Measurements from ENCODE around the gene RAD23B.

RAD23B gene

DNA sequence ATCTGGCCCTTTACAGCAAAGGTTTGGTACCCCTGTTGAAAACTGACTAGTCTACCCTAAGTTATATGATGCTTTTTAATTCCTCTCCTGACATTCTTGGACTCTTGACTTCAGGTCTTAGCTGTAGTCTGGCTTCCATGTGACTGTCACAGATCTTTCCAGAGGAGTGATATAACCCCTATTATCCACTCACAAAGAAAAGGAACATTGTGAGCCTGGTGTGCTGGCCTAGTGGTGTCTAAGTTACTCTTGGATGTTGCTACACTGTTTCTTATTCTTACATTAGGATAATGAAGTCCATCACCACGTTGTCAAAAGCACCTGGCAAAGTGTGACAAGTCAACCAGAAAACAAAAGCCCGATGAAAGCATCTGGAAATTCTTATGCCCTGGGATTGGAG, 49.8 kb downstream of the RAD23B start:
- TF ChIP-seq, protein P1, sequence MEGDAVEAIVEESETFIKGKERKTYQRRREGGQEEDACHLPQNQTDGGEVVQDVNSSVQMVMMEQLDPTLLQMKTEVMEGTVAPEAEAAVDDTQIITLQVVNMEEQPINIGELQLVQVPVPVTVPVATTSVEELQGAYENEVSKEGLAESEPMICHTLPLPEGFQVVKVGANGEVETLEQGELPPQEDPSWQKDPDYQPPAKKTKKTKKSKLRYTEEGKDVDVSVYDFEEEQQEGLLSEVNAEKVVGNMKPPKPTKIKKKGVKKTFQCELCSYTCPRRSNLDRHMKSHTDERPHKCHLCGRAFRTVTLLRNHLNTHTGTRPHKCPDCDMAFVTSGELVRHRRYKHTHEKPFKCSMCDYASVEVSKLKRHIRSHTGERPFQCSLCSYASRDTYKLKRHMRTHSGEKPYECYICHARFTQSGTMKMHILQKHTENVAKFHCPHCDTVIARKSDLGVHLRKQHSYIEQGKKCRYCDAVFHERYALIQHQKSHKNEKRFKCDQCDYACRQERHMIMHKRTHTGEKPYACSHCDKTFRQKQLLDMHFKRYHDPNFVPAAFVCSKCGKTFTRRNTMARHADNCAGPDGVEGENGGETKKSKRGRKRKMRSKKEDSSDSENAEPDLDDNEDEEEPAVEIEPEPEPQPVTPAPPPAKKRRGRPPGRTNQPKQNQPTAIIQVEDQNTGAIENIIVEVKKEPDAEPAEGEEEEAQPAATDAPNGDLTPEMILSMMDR (IDR thresholded peaks at IDR 0.05) = no peak
- no peak overlapping the region for H3K27ac ChIP-seq
- no peak for DNase-seq (ENCODE audit: low spot score)
- H3K4me3 ChIP-seq = no peak overlapping the region

DNA sequence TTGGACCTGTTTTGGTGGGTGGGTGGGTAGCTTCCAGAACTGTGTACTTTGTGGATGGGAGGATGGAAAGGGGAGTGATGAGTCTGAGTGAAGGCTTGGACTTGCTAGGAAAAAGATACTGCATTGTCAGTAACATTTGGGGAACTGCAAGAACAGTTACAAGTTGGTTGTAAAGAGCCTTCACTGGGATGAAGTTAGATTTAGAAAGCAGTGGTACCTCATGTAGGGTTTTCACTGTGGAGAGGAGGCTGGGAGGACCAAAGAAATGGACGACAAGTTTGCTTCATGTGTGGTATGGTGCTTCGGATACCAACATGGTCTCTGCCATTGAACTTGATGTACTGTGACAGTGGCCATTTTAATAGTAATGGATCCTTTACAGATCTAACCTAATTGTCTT, 50.3 kb downstream of the RAD23B start:
- no peak overlapping the region for H3K27ac ChIP-seq
- no peak overlapping the region for H3K4me3 ChIP-seq
- TF ChIP-seq, protein P1 (IDR thresholded peaks at IDR 0.05) = no peak
- DNase-seq (ENCODE audit: low spot score) = no peak

DNA sequence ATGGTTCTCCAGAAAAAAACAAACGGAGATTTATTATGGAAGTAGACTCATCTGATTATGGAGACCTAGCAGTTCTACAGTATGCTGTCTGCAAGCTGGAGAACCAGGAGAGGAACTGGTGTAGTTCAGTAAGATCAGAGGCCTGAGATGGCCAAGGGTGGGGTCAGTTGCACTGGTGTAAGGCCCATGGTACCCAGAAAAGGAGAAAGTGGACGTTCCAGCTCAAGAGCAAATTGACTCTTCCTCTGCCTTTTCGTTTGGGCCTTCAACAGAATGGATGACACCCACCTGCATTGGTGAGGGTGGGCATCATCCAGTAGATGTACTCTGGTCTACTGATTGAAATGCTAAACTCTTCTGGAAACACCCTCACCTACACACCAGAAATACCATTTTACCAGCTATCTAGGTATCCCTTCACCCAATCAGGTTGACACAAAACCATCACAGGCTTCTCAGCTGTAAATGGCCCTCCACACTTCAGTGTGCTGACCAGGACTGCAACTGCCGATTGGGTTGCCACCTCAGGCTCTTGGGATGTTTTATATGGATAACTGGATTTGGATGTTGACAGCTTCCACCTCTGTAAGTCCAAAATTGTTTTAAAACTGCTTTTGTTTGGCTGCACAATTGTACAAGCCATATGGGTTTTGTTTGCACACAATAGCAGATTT, 51.2 kb downstream of the RAD23B start:
- no peak for DNase-seq (ENCODE audit: low spot score)
- H3K4me3 ChIP-seq = no peak overlapping the region
- TF ChIP-seq, protein P1 (IDR thresholded peaks at IDR 0.05) = no peak
- no peak overlapping the region for H3K27ac ChIP-seq

DNA sequence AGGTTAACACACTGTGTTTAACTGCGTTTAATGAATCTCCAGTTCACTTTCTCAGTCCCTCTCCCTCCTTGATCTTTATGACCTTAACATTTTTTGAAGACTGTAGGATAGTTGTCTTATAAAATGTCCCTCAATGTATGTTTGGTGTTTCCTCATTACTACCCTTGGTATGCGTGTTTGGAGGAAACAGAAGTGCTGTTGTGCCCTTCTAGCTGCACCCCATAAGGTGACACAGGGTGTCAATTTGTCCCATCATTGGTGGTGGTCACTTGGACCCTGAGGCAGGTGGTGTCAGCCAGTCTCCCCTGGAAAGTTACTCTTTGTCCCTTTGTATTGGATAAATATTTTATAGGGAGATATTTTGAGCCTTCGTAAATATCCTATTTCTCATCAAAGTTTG, 52.3 kb downstream of the RAD23B start:
- TF ChIP-seq, protein P1 (IDR thresholded peaks at IDR 0.05) = no peak
- DNase-seq (ENCODE audit: low spot score) = no peak
- H3K27ac ChIP-seq = no peak overlapping the region
- H3K4me3 ChIP-seq = no peak overlapping the region

DNA sequence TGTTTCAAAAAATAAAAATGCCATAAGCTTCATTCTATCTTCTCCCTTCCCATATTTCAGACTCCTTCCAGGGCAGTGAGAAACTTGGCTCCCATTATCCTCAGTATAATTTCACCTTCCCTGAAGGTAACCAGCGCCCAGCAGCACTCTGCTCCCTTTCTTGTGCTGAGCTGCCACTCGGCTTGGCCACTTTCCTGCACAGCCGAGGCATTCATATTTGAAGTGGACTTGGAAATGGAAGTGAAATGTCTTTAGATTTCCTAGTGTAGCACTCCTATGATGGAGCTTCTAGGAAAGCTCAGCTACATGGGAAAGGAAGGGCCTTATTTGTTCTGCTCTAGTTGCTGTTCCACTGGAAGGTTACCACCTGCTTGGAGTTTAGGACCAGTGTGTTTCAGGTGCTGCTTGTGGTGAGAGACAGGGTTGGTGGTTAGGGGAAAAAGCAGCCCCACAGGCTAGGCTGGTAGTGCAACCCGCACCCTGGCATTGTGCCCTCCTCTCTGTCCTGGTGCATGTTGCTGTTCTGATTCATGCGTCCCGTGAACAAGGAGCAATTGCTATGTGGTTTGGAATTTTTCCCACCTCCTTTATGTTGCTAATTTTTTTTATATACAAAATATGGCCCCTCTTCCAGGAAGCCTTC, 53.8 kb downstream of the RAD23B start:
- H3K27ac ChIP-seq = no peak overlapping the region

DNA sequence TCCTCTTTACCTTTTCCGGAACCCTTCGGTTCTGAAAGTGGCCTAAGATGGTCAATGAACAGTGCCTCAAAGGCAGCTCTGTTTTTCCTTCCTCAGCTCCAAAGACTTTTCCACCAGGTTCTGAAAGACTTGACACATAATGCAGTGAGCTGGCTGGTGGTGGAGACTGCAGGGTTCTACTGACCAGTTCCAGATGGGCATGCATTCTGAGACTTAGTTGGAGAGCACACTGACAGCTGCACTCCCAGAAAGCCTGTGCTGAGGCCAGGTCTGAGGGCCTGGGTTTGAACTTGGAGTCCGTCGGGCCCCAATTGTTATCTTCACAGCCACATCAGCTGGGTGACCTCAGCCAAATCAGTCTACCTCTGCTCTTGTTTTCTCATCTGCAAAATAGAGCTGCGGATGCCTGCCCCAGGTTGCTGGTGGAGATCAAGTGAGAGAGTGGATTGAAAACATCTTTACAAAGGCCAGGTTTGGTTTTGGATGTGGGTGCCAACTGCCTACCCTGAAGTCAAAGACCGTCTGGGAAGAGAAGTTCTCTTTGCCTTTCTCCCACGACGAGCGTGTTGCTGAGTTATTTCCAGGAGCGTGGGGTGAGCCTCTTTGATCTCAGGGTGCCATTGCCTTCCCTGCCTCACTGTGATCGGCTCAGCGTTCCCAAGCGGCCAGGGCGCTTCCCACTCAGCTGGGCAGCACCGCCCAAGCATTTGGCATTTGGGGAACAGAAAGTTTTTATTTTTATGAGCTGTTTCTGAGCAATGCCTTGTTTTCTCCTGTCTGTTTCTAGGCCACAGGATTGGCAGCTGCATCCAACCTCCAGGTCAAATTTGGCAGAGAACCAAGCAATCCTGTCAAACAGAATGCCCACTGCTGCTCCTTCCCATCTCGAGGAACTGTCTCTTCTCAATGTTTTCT, 54.9 kb downstream of the RAD23B start:
- no peak overlapping the region for H3K4me3 ChIP-seq
- TF ChIP-seq, protein P1 (IDR thresholded peaks at IDR 0.05) = no peak
- no peak for DNase-seq (ENCODE audit: low spot score)
- no peak overlapping the region for H3K27ac ChIP-seq

More for the DNA sequence above, 53.8 kb downstream of the RAD23B start:
- H3K4me3 ChIP-seq = no peak overlapping the region
- TF ChIP-seq, protein P1 (IDR thresholded peaks at IDR 0.05) = no peak
- no peak for DNase-seq (ENCODE audit: low spot score)
